T1000 (cell line): ENCODE measurements around the gene HARS2.
"Not testable (repeated sequence)": the region's sequence is repeated elsewhere in the genome, so short reads cannot be mapped to it uniquely, and the experiment has no call there.

ENCODE experiments used
- DNase-seq: peaks from one replicate; lab custom pipeline; 2025; ENCODE audit warnings: mixed read lengths; lab: John Stamatoyannopoulos, UW

Gene HARS2

GRCh38 chr5:140700177-140701144 lies 9.2 kb downstream of the HARS2 start, which contains the start of gene ZMAT2:
Gene ZMAT2 (plus strand): TSS chr5:140700447. CDS start chr5:140700461, 14 bp downstream.
- DNase-seq = peak; percentile 79

- no peak for DNase-seq
Measured at GRCh38 chr5:140707812-140708211, 16.6 kb downstream of the HARS2 start.

- not testable (repeated sequence) for DNase-seq
Measured at GRCh38 chr5:140708787-140709186, 17.5 kb downstream of the HARS2 start.

GRCh38 chr5:140710899-140711552 lies 19.8 kb downstream of the HARS2 start:
- DNase-seq = peak; percentile 95

DNA sequence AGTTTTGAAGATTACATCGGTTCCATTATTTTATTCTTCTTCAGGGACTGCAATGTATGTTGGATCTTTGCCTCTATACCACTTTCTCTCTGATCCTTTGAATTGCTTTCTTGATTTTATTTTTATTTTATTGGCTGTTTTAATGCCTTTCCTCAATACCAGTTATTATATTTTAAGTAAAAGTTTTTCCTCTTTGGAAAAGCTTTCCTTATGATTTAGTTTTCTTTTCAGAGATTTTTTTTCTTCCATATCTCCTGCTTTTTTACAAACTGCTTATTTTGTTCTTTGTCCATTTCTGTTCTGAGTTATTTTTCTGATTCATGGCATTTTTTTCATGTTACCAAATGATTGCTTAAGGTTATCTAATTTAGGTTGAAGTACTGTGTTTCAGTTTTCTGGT lies 20.5 kb downstream of the HARS2 start:
- no peak for DNase-seq

GRCh38 chr5:140713562-140714094 lies 22.4 kb downstream of the HARS2 start:
- no peak for DNase-seq

DNA sequence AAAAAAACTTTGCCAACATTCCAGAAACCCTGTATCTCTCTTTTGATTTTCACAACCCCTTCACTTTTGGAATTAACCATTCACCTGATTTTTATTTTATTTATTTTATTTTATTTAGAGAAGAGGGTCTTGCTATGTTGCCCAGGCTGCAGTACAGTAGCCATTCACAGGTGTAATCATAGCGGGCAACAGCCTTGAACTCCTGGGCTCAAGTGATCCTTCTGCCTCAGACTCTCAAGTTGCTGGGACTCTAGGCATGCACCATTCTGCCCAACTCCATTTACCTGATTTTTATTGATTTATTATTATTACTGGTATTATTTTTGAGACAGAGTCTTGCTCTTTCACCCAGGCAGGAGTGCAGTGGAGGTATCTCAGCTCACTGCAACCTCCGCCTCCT lies 25.0 kb downstream of the HARS2 start:
- DNase-seq = not testable (repeated sequence)

DNA sequence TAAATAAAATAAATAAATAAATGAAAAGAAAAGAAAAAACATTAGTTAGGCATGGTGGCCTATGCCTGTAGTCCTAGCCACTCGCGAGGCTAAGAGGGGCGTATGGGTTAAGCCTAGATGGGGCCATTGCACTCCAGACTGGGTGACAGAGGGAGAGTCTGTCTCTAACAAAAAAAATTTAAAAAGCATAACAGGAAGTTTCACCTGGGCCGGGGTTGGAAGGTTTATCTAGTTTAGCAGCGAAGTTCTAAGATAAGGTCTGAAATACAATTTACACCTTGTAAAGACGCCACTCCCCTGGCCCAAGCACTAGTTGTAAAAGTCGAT lies 27.0 kb downstream of the HARS2 start:
- no peak for DNase-seq

- DNase-seq = not testable (repeated sequence)
Measured at GRCh38 chr5:140720738-140721137, 29.5 kb downstream of the HARS2 start.

DNA sequence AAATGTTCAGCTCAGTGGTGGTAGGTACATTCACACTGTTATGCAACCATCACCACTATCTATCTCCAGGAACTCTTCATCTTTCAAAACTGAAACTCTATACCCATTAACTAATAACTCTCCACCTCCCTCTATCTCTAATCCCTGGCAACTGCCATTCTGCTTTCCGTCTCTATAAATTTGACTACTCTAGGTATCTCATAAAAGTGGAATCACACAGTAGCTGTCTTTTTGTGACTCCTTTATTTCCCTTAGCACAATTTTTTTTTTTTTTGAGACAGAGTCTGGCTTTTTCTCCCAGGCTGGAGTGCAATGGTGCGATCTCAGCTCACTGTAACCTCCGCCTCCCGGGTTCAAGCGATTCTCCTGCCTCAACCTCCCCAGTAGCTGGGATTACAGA lies 30.1 kb downstream of the HARS2 start:
- DNase-seq = not testable (repeated sequence)

- peak; percentile 92 for DNase-seq
Measured at GRCh38 chr5:140725799-140726471, 34.7 kb downstream of the HARS2 start.

GRCh38 chr5:140733098-140733497 lies 41.8 kb downstream of the HARS2 start:
- no peak for DNase-seq

DNA sequence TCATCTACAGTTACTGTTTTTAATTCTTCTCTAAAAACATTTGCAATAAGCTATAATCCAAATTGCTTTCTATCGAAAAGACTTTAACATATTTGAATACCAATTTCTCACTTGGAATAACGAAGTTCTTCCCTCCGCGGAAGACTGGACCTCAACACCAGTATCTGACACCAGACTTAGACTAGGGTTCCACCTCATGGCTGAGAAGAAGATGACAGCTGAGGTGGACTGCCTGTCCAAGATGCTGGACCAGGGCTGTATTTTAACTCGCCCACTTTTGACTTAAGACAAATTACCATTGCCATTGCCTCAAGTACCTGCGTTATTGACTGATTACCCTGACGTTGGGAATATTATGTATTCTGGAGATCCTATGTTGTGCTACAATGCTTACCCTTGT lies 43.1 kb downstream of the HARS2 start:
- no peak for DNase-seq

- DNase-seq = no peak
Measured at GRCh38 chr5:140737486-140737885, 46.2 kb downstream of the HARS2 start.

- no peak for DNase-seq
Measured at GRCh38 chr5:140741967-140742366, 50.7 kb downstream of the HARS2 start.
